Measurements from ENCODE around the gene ALMS1. TPM values are rescaled to one million over a fixed set of nuclear protein-coding genes. Genes with fewer than 3 reads are reported as not detected.

ALMS1 gene
- total and polyA plus RNA-seq, 7 donors: 3.7 to 8.2 (median 6.0) TPM

DNA sequence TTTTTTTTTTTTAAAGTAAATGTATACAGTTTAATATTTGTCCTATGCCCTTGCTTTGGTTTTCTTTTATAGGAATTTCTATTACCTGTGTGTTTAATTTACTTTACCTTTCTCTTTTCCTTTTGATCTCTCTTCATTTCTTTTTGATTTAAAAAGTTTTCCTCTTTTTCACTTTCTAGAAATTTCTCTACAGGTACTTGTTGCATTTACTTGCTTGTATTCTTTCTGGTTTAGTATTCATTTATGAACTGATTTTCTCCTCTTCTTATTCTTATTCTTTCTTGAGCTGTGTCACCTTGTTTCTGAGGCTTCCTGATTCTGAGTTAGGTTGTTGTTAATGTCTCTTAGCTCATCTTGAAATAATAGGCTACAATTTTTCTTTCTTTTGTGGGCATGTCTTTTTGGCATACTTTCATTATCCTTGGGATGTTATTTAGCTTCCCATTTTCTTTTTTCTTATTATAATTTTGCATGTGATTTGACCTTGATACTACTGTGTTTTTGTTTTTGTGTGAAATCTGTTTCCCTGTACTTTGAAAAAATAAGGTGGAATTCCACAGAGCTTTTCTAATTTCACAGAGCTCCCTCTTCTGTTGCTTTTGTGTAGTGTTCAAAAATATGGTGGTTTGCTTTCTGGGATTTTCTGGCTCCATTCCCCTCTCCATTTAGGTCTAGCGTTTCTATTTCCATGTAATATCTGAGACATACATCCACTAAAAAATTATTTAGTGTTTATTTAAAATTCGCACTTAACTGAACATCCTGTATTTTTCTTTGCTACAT, 25.5 kb upstream of the ALMS1 start:
- Histone ChIP-seq H3K27ac (no peak overlapping the region), H3K36me3 (ENCODE audit: insufficient read depth in 1 of 2, low read depth in 1 of 2) (no peaks in the 10 kb centered on the region), H3K4me3 (no peak overlapping the region), H3K9me3 (no peaks in the 10 kb centered on the region), H3K4me1 (no peaks in the 10 kb centered on the region), H3K27me3 (ENCODE audit: insufficient read depth in 3 of 3, low read length in 2 of 3) (no peaks in the 10 kb centered on the region)
- intact Hi-C loops (cut with DNase I): no loop called here
- WGBS, 3 donors: 14 to 19% (median 14%) methylated on average over 2 of the region's 2 CpGs
- DNase-seq (no peak), ATAC-seq (no peak)
- TF ChIP-seq, protein P1, sequence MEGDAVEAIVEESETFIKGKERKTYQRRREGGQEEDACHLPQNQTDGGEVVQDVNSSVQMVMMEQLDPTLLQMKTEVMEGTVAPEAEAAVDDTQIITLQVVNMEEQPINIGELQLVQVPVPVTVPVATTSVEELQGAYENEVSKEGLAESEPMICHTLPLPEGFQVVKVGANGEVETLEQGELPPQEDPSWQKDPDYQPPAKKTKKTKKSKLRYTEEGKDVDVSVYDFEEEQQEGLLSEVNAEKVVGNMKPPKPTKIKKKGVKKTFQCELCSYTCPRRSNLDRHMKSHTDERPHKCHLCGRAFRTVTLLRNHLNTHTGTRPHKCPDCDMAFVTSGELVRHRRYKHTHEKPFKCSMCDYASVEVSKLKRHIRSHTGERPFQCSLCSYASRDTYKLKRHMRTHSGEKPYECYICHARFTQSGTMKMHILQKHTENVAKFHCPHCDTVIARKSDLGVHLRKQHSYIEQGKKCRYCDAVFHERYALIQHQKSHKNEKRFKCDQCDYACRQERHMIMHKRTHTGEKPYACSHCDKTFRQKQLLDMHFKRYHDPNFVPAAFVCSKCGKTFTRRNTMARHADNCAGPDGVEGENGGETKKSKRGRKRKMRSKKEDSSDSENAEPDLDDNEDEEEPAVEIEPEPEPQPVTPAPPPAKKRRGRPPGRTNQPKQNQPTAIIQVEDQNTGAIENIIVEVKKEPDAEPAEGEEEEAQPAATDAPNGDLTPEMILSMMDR (IDR thresholded peaks at IDR 0.05): no peak

DNA sequence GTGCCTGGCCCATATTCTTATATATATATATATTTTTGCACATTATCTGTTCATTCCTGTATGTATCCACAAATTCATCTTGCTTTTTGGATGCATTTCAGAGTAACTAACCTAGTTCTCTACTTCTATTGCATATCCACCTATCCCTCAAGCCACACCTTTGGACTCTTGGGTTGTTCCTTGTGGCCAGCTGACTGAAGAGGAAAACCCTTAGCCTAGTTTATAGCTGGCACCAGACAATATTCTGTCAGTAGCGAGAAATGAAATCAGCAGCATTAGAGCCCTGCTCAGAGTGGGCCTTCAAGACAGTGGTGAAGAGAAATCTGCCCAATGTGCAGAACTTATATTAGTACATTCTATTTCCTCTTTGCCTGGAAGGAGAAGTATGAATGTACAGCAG, 19.6 kb upstream of the ALMS1 start:
- Histone ChIP-seq H3K9me3 (no peaks in the 10 kb centered on the region), H3K27ac (no peak overlapping the region), H3K4me3 (no peak overlapping the region), H3K36me3 (ENCODE audit: insufficient read depth in 1 of 2, low read depth in 1 of 2) (no peaks in the 10 kb centered on the region), H3K27me3 (ENCODE audit: insufficient read depth in 3 of 3, low read length in 2 of 3) (peaks cover 0 to 3% (median 0%) of the 10 kb centered on the region in 3 donors), H3K4me1 (no peaks in the 10 kb centered on the region)
- WGBS, 3 donors: 88 to 100% (median 89%) methylated on average over 1 of the region's 1 CpG
- TF ChIP-seq, protein P1 (IDR thresholded peaks at IDR 0.05): no peak
- no peak for ATAC-seq
- intact Hi-C loops (cut with DNase I): no loop called here
- no peak for DNase-seq

DNA sequence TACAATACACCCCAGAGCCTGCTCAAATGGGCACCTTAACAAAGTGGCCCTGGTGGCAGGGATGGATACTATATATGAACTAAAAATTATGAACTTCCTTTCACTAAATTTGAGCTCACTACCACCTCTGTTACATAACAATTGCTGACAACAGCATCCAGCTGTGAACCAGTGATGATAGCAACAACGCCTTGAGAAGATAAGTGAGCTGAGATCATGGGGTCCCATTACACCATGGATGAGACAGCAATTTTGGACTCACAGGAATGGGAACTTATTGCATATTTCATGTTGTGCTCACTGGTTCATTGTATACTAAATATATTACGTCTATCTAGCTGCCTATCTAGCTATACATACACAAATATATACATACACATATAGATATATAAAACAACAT, 16.9 kb upstream of the ALMS1 start:
- WGBS, 3 donors: 65 to 75% (median 67%) methylated on average over 2 of the region's 2 CpGs
- H3K9me3 ChIP-seq: no peaks in the 10 kb centered on the region
- no peak overlapping the region for H3K27ac ChIP-seq
- no peak for ATAC-seq
- no peaks in the 10 kb centered on the region for H3K36me3 ChIP-seq (ENCODE audit: insufficient read depth in 1 of 2, low read depth in 1 of 2)
- H3K4me3 ChIP-seq: no peak overlapping the region
- DNase-seq: no peak
- TF ChIP-seq, protein P1 (IDR thresholded peaks at IDR 0.05): no peak
- H3K4me1 ChIP-seq: no peaks in the 10 kb centered on the region
- intact Hi-C loops (cut with DNase I): no loop called here
- peaks cover 2 to 13% (median 2%) of the 10 kb centered on the region in 3 donors for H3K27me3 ChIP-seq (ENCODE audit: insufficient read depth in 3 of 3, low read length in 2 of 3)

DNA sequence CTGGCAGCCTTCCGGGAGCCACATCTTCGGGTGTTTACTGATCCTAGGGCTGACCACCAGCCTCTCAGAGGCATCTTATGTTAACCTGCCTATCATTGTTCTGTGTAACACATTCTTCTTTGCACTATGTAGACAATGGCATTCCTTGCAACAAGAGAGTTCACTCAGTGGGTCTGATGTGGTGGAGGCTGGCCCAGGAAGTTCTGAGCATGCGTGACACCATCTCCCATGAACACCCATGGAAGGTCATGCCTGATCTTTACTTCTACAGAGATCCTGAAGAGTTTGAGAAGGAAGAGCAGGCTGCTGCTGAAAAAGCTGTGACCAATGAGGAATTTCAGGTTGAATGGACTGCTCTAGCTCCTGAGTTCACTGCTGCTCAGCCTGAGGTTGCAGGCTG, 15.3 kb upstream of the ALMS1 start:
- Histone ChIP-seq H3K4me3 (no peak overlapping the region), H3K27me3 (ENCODE audit: insufficient read depth in 3 of 3, low read length in 2 of 3) (peaks cover 2 to 13% (median 4%) of the 10 kb centered on the region in 3 donors), H3K27ac (no peak overlapping the region), H3K4me1 (no peaks in the 10 kb centered on the region), H3K9me3 (no peaks in the 10 kb centered on the region), H3K36me3 (ENCODE audit: insufficient read depth in 1 of 2, low read depth in 1 of 2) (no peaks in the 10 kb centered on the region)
- 74 to 81% (median 79%) methylated on average over 3 of the region's 3 CpGs for WGBS, 3 donors
- no peak for ATAC-seq
- no peak for DNase-seq
- intact Hi-C loops (cut with DNase I): no loop called here
- TF ChIP-seq, protein P1 (IDR thresholded peaks at IDR 0.05): no peak

DNA sequence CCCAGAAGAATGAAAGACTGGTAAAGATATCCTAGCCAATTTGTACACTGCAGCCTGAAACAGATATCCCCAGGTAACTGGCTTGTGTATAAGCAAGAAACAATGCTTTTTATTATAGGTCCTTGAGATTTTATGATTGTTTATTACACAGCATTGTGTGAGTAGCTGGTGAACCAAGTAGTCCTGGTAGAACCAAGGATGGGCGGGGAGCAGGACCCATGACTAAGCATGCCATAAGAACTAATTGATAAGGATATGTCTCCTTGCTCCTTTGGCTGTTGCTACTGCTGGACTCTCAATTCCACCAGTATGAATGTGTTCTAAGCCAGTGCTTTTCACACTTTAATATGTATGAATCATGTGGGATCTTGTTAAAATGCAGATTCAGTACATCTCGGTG, 12.3 kb upstream of the ALMS1 start:
- Histone ChIP-seq H3K9me3 (no peaks in the 10 kb centered on the region), H3K36me3 (ENCODE audit: insufficient read depth in 1 of 2, low read depth in 1 of 2) (no peaks in the 10 kb centered on the region), H3K27me3 (ENCODE audit: insufficient read depth in 3 of 3, low read length in 2 of 3) (peaks cover 2 to 27% (median 10%) of the 10 kb centered on the region in 3 donors), H3K27ac (no peak overlapping the region), H3K4me3 (no peak overlapping the region), H3K4me1 (no peaks in the 10 kb centered on the region)
- intact Hi-C loops (cut with DNase I): no loop called here
- DNase-seq (no peak), ATAC-seq (no peak)
- TF ChIP-seq, protein P1 (IDR thresholded peaks at IDR 0.05): no peak
- 59 to 65% (median 61%) methylated on average over 2 of the region's 2 CpGs for WGBS, 3 donors
